ENCODE results near the gene FAT1.
A peak's percentile ranks its signal among the peaks of the same experiment; 100 is the strongest.

Gene FAT1

GRCh38 chr4:186749611-186750281 lies 26.1 kb upstream of the FAT1 start:
- DNase-seq (ENCODE audit: low spot score), result no peak

GRCh38 chr4:186746581-186746980 lies 22.9 kb upstream of the FAT1 start:
- DNase-seq (ENCODE audit: low spot score), result peak; percentile 38

GRCh38 chr4:186743261-186743660 lies 19.6 kb upstream of the FAT1 start:
- DNase-seq (ENCODE audit: low spot score), result no peak

GRCh38 chr4:186740822-186741221 lies 17.2 kb upstream of the FAT1 start:
- DNase-seq (ENCODE audit: low spot score), result no peak

DNA sequence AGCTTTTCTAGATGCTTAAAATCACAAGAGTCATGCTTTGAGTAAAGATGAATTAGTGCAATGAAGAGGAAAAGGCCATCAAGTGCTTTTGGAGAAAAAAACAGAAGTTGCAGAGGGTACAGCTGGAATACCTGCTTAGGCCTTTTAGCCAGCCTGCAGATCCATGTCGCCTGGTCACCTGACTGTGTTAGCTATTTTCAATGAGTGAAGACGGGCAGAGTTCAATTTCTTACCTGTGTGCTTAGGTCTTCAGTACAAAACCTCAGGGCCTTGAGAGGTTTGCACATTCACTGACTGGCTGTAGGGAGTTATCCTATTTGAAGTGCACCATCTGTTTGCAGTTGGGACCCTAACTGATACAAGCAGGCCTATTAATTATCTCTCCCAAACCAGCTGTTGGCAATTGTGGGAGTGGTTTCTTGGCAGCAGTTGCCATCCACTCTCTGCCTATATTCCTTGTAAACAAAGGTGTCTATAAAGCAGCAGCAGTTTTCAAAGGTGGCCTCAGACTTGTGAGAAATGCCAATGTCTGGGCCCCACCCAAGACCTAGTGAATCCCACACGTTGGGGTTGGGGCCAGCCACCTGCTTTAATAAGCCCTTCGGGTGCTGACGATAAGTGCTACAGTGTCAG lies 16.3 kb upstream of the FAT1 start:
- no peak for DNase-seq (ENCODE audit: low spot score)

DNA sequence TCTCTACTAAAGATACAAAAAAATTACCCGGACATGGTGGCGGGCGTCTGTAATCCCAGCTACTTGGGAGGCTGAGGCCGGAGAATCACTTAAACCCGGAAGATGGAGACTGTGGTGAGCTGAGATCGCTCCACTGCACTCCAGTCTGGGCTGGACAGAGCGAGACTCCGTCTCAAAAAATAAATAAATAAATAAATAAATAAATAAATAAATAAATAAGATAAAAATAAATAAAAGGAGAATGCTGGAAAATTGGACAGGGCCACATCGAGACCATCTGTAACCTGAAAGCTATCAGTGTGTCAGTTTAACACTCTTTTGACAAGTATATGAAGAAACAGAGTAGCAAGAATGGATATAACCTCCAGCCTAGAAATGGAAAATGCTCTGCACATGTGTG lies 15.7 kb upstream of the FAT1 start:
- no peak for DNase-seq (ENCODE audit: low spot score)

DNA sequence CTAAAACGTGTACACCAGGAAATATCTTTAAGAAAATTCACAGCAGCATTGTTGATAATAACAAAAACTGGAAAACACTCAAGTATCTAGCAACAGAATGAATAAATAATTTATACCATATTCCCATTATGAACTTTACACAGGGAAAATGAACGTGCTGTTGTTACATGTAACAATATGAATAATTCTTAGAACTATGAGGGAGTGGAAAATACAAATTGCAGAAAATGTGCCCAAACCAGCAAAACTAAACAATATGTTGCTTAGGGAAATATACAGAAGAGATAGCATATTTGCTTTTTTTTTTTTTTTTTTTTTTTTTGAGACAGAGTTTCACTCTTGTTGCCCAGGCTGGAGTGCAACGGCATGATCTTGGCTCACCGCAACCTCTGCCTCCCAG lies 14.8 kb upstream of the FAT1 start:
- DNase-seq (ENCODE audit: low spot score), result no peak

DNA sequence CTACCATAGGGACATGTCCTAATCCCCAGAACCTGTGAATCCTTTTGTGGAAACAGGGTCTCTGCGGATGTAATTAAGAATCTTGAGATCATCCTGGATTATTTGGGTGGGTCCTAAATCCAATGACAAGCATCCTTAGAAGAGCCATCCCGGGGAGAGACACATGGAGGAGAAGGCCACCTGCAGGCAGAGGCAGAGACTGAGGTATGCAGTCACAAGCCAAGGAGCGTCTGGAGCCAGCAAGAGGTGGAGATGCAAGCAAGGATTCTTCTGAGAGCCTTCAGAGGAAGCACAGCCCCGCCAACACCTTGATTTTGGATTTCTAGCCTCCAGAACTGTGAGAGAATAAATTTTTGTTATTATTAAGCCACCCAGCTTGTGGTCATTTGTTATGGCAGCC lies 13.8 kb upstream of the FAT1 start:
- no peak for DNase-seq (ENCODE audit: low spot score)

DNA sequence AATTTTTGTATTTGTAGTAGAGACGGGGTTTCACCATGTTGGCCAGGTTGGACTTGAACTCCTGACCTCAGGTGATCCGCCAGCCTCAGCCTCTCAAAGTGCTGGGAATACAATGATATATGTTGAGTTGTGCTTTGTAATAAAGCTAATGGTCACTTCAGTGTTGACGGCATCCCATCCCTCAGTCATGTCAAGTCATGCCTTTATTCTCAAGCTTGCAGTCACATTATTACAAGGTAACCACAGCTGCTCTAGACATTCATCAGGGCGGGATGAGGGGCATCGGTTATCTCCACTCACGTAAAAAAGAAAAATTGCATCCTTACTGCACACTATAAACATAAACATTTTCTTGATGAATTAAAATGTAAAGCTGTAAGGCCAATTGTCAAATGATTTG lies 12.8 kb upstream of the FAT1 start:
- no peak for DNase-seq (ENCODE audit: low spot score)

- DNase-seq (ENCODE audit: low spot score), result no peak
These were observed 10.6 kb upstream of the FAT1 start for GRCh38 chr4:186734251-186734650.

DNA sequence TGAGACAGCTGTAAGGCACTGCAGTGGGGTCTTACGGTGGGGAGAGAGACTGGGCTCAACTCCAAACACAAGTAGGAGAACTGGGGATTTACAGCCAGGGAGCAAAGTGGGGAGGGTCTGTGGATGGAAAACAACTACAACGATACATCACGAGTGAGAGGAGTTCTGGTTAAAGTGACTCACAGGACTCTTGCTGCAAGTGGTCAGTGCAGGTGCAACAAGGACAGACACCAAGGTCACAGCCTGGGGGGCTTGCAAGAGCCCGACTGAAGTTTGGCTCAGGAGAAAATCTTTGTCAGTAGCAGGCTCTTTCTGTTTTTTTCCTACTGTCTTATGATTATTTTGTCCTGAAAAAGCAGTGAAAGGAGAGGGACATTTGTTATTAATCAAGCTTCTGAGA lies 10.1 kb upstream of the FAT1 start:
- no peak for DNase-seq (ENCODE audit: low spot score)

DNA sequence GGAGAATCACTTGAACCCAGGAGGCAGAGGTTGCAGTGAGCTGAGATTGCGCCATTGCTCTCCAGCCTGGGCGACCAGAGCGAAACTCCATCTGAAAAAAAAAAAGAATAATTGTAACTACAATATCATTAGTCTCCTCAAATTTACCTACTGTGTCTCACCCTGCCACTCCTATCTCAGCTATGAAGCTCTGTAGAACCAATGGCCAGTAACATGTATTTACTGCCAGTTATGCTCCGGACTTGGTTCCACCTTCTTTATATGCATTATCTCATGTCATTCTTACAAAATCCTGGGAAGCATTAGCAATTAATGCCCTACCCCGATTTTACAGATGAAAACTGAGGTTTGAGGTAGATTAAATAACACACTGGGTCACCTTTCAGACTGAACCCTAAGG lies 7.0 kb upstream of the FAT1 start:
- DNase-seq (ENCODE audit: low spot score), result no peak

DNA sequence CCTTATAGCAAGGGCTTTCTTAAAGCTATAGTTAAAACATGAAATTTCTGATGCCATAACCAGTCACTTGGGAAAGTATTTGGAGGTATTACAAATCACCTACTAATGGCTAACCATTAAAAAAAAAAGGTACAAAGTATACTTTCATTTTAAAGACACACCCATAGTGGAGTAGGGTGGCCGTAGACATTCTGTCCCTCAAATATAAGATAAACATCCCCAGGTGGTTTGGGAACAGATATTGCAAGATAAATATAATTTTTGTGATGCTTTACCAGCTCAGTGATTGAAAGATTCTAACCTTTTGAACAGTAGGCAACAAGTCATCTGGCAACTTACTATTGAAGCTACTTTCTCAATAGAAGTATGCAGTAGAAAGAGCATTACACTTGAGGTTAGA lies 6.2 kb upstream of the FAT1 start:
- DNase-seq (ENCODE audit: low spot score), result no peak

GRCh38 chr4:186728631-186729271 lies 5.1 kb upstream of the FAT1 start:
- no peak for DNase-seq (ENCODE audit: low spot score)

GRCh38 chr4:186727977-186728519 lies 4.4 kb upstream of the FAT1 start:
- DNase-seq (ENCODE audit: low spot score), result no peak

DNA sequence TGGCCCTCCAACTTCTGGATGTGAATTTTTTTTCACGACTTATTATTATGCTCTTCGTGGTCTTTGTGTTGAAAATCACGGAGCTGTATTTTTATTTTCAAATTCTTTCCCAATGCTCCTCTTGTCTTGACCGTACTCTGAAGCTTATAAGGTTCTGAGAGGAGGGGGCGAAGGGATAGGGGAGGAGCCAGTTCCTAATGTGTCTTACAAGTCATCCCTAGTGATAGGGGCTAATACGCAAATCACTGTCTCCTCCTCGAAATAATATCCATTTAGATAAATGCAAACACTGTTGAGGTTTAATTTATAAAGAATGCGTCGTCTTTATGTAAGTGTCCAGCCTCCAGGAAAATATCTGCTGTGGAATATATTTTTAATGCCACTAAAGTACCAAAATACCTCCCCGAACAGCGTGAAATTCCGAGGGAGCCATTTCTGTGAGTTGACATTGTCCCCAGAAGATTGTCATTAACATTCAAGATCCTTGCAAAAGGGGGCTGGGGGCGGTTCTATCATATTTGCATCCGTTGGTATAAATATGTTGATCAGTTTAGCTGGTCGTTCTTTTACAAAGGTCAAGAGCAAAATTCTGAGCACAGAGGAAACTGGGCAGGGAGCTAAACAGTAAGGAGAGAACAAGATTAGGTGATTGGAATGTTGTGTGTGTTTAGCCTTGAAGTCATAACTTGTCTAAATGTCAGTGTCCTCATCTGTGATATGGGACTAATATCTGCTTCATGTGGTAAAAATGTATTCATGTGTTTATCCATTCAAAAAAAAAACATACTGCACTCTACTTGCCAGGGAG lies 3.7 kb upstream of the FAT1 start:
- no peak for DNase-seq (ENCODE audit: low spot score)

GRCh38 chr4:186726426-186727168 lies 2.9 kb upstream of the FAT1 start:
- peak; percentile 69 for DNase-seq (ENCODE audit: low spot score)

DNA sequence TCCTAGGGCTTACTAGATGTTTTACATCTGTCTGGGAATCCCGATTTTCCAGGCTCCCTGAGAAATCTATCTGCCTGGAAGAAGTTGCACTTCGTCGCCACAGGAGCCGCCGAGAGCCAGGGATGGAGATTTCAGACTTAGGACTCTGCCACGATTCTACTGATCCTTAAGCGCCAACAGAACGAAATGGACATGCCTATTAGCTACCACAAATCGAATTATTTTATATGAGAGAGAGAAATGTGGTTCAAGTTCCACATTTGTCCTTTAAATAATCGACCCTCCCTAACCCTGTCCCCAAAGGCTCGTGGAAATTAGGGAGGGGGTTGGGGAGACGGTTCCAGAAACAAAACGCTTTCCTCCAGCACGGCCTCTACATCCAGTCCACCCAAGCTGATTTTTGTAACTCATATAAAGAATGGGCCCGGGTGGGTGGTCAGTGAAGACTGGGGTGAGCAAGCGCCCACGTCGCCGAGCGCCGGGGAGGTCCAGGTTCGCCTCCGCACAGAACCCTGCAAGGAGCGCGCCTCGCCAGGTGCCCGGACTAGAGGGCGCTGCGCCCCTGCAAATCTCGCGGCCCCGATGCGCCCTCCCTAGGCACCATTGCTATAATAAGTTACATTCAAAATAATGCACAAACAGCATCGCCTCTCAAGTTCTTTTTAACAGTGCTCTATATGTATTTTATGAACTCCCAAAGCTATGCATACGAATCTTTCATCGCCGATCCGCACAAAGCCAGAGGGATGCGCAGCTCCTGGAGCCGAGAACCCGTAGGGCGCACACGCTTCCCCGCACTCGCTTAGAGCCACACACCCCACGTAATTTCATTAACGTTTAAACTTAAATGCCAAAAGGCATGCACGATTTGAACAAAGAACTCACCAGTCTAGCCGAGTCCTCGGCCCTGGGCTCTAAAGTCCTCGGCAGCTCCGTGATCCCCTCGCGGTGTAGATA lies 2.1 kb upstream of the FAT1 start:
- peak; percentile 83 for DNase-seq (ENCODE audit: low spot score)

DNA sequence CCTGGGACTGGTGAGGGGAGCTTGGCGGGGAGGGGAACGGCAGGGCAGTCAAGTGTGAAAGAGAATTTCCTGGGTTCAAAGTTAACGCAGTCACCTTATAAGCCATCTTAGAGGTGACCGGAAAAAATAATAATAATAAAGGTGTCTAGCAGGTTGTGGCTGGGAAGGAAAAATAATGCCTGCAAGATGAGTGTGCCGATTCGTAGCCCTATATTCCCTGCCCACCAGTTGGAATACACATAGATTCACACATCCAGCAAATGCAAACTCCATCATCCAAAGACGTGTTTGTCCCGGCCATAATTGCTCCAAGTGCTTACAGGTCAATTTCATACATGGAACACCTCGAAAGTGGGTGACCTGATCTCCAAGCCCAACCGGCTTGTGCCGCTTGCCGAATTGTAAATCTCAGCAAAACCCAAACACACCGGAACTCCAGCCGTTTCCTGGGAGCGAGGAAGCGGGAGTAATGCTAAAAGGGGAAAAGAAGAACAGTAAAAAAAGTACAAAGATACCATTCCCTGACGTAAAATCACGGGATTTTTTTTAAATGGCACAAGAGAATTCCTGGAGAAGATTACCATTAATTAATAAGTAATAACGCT lies 1.3 kb upstream of the FAT1 start:
- DNase-seq (ENCODE audit: low spot score), result peak; percentile 52

All from RKO (cell line).